Neural progenitor cell (in vitro differentiated cells): ENCODE measurements around the gene PRDM16.

Experiments
- CTCF ChIP-seq: fragments of 200-600 bp; sonication (generic); IDR thresholded peaks from 2 replicates; pipeline ENCODE4 v1.5.1; 2017; ENCODE audit warnings: antibody characterized with exemption, mild to moderate bottlenecking
- EZH2 ChIP-seq: fragments of 200-600 bp; sonication (generic); IDR thresholded peaks from 2 replicates; pipeline ENCODE4 v1.6.1; 2017; ENCODE audit warnings: antibody characterized with exemption, mild to moderate bottlenecking, moderate library complexity
- EZH2phosphoT487 ChIP-seq: fragments of 200-600 bp; sonication (generic); IDR thresholded peaks from 2 replicates; pipeline ENCODE4 v1.6.1; 2017; ENCODE audit warnings: antibody characterized with exemption

- TF ChIP-seq CTCF (no peak), EZH2 (no peak), EZH2phosphoT487 (no peak)
These were observed 395.6 kb downstream of the PRDM16 start for GRCh38 chr1:3464649-3465025.
